Neural progenitor cell (in vitro differentiated cells): ENCODE data around the gene RPUSD2. TPM values are rescaled to one million over a fixed set of nuclear protein-coding genes. Genes with fewer than 3 reads are reported as not detected.
A peak's percentile ranks its signal among the peaks of the same experiment; 100 is the strongest.

Source experiments
- DNase-seq: peaks from one replicate; pipeline ENCODE4 v3.0.0-alpha.2; 2016; ENCODE audit warnings: low spot score
- H2AFZ ChIP-seq: fragments of 200-600 bp; sonication (generic); replicated peaks from 2 replicates; pipeline ENCODE4 v1.6.1; 2016; ENCODE audit warnings: antibody characterized with exemption
- H3F3A ChIP-seq: fragments of 200-600 bp; sonication (generic); 2 replicates; pipeline ENCODE4 v1.6.1; 2016; ENCODE audit warnings: antibody characterized with exemption, low read depth
- H3K27ac ChIP-seq: fragments of 200-600 bp; sonication (generic); 2 replicates; pipeline ENCODE4 v1.5.1; 2016; ENCODE audit warnings: mild to moderate bottlenecking
- H3K27me3 ChIP-seq: fragments of 200-600 bp; sonication (generic); 2 replicates; pipeline ENCODE4 v1.6.1; 2016; ENCODE audit warnings: mild to moderate bottlenecking, moderate library complexity
- H3K36me3 ChIP-seq: fragments of 200-600 bp; sonication (generic); 2 replicates; pipeline ENCODE4 v1.5.1; 2016
- H3K4me1 ChIP-seq: fragments of 200-600 bp; sonication (generic); 2 replicates; pipeline ENCODE4 v1.6.1; 2016; ENCODE audit warnings: mixed run types
- H3K4me2 ChIP-seq: fragments of 200-600 bp; sonication (generic); 2 replicates; pipeline ENCODE4 v1.6.1; 2016
- H3K4me3 ChIP-seq: fragments of 200-600 bp; sonication (generic); 2 replicates; pipeline ENCODE4 v1.5.1; 2016
- H3K79me2 ChIP-seq: fragments of 200-600 bp; sonication (generic); 2 replicates; pipeline ENCODE4 v1.6.1; 2016; ENCODE audit warnings: low read depth
- H3K9ac ChIP-seq: fragments of 200-600 bp; sonication (generic); 2 replicates; pipeline ENCODE4 v1.6.1; 2016
- H3K9me3 ChIP-seq: fragments of 200-600 bp; sonication (generic); 2 replicates; pipeline ENCODE4 v1.5.1; 2016; ENCODE audit warnings: low read depth
- H4K20me1 ChIP-seq: fragments of 200-600 bp; sonication (generic); 2 replicates; pipeline ENCODE4 v1.6.1; 2016; ENCODE audit warnings: low read depth
- H3K27ac Mint-ChIP-seq: 3 replicates; pipeline ENCODE4 v1.8.0; 2021; ENCODE audit warnings: mixed read lengths
- H3K27me3 Mint-ChIP-seq: 2 replicates; pipeline ENCODE4 v1.8.0; 2022; ENCODE audit warnings: low read depth, mild to moderate bottlenecking, inconsistent platforms, moderate library complexity, mixed read lengths; ENCODE audit not compliant: insufficient read depth
- H3K36me3 Mint-ChIP-seq: 3 replicates; pipeline ENCODE4 v1.8.0; 2021; ENCODE audit warnings: mixed read lengths
- H3K4me1 Mint-ChIP-seq: 3 replicates; pipeline ENCODE4 v1.8.0; 2021; ENCODE audit warnings: mixed read lengths
- H3K4me3 Mint-ChIP-seq: 3 replicates; pipeline ENCODE4 v1.8.0; 2021; ENCODE audit warnings: mild to moderate bottlenecking, moderate library complexity, mixed read lengths
- H3K9me3 Mint-ChIP-seq: 3 replicates; pipeline ENCODE4 v1.8.0; 2020; ENCODE audit warnings: mixed read lengths
- EZH2 ChIP-seq: fragments of 200-600 bp; sonication (generic); IDR thresholded peaks from 2 replicates; pipeline ENCODE4 v1.6.1; 2017; ENCODE audit warnings: antibody characterized with exemption, mild to moderate bottlenecking, moderate library complexity
- EZH2phosphoT487 ChIP-seq: fragments of 200-600 bp; sonication (generic); IDR thresholded peaks from 2 replicates; pipeline ENCODE4 v1.6.1; 2017; ENCODE audit warnings: antibody characterized with exemption
- total RNA-seq: library from RNA; depleted of rRNA; stranded (reverse); fragments of >200 nt; gene quantifications from 2 replicates; pipeline ENCODE4 v1.2.3, GENCODE V29; 2015; ENCODE audit warnings: low replicate concordance
- TF ChIP-seq, protein P1 (sequence below): fragments of 200-600 bp; sonication (generic); IDR thresholded peaks from 2 replicates; pipeline ENCODE4 v1.5.1; 2017; ENCODE audit warnings: antibody characterized with exemption, mild to moderate bottlenecking

RPUSD2 gene
- total RNA-seq, 1 donor from 2014 or later, result 5.0 TPM

DNA sequence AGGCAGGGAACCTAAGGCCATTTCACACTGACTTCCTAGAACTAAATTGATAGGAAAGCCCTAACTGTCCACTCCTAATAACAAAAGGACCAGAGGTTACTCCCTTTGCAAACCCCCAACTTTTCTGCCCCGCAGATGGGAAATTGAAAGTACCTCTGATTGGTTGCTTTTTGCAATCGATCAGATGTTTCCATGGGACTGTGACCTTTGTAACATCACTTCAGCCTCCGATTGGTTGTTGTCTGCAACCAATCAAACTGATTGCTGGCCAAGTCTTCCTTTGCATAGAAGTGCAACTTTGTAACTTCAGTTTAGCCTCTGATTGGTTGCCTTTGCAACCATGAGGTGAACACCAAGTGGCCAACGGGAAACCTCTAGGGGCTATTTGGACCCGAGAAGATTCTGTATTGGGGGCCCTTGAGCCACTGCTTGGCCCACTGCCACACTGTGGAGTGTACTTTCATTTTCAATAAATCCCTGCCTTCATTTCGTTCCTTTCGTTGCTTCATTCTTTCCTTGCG lies 13.7 kb downstream of the RPUSD2 start:
- H3K4me1 Mint-ChIP-seq, result no peaks in the 10 kb centered on the region
- no peak for TF ChIP-seq EZH2
- TF ChIP-seq EZH2phosphoT487, result no peak
- TF ChIP-seq, protein P1, sequence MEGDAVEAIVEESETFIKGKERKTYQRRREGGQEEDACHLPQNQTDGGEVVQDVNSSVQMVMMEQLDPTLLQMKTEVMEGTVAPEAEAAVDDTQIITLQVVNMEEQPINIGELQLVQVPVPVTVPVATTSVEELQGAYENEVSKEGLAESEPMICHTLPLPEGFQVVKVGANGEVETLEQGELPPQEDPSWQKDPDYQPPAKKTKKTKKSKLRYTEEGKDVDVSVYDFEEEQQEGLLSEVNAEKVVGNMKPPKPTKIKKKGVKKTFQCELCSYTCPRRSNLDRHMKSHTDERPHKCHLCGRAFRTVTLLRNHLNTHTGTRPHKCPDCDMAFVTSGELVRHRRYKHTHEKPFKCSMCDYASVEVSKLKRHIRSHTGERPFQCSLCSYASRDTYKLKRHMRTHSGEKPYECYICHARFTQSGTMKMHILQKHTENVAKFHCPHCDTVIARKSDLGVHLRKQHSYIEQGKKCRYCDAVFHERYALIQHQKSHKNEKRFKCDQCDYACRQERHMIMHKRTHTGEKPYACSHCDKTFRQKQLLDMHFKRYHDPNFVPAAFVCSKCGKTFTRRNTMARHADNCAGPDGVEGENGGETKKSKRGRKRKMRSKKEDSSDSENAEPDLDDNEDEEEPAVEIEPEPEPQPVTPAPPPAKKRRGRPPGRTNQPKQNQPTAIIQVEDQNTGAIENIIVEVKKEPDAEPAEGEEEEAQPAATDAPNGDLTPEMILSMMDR, result no peak
- no peak overlapping the region for H3K27ac ChIP-seq
- H3K36me3 ChIP-seq, result no peaks in the 10 kb centered on the region
- H3K9me3 Mint-ChIP-seq, result peaks cover 3% of the 10 kb centered on the region
- no peak for DNase-seq
- H4K20me1 ChIP-seq, result no peaks in the 10 kb centered on the region
- H3K36me3 Mint-ChIP-seq, result no peaks in the 10 kb centered on the region
- H3K27ac Mint-ChIP-seq, result no peak overlapping the region
- H3K4me2 ChIP-seq, result no peak overlapping the region
- H2AFZ ChIP-seq, result peak overlapping the region; percentile 86
- H3K4me3 Mint-ChIP-seq, result no peak overlapping the region
- no peak overlapping the region for H3K4me3 ChIP-seq
- H3K9ac ChIP-seq, result no peak overlapping the region
- no peaks in the 10 kb centered on the region for H3F3A ChIP-seq
- no peaks in the 10 kb centered on the region for H3K79me2 ChIP-seq
- no peaks in the 10 kb centered on the region for H3K27me3 Mint-ChIP-seq
- H3K4me1 ChIP-seq, result no peaks in the 10 kb centered on the region
- H3K9me3 ChIP-seq, result no peaks in the 10 kb centered on the region
- no peaks in the 10 kb centered on the region for H3K27me3 ChIP-seq

DNA sequence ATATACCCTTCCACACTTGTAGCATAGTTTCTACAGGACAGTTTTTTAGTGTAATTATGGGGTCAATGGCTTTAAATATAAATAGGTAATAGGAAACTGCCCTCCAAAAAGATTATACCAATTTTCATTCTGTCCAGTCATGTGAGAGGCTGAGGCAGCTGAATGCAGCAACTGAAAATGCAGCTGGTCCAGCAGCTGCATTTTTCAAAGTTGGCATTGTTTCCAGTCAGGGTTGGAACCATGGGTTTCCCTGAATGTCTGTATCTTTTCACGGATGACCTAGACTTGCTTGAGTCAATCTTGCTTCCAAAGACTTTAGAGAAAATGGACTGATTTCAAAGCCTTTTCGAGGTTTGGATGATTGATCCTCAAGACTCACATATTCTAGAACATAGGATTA lies 15.1 kb downstream of the RPUSD2 start:
- H3K79me2 ChIP-seq, result no peaks in the 10 kb centered on the region
- H4K20me1 ChIP-seq, result no peaks in the 10 kb centered on the region
- no peak overlapping the region for H3K27ac ChIP-seq
- no peaks in the 10 kb centered on the region for H3K4me1 Mint-ChIP-seq
- H3K27ac Mint-ChIP-seq, result no peak overlapping the region
- TF ChIP-seq EZH2 (no peak), EZH2phosphoT487 (no peak)
- TF ChIP-seq, protein P1, result no peak
- no peak overlapping the region for H3K4me3 Mint-ChIP-seq
- no peaks in the 10 kb centered on the region for H3K27me3 Mint-ChIP-seq
- H3K36me3 ChIP-seq, result no peaks in the 10 kb centered on the region
- no peaks in the 10 kb centered on the region for H3K36me3 Mint-ChIP-seq
- peak overlapping the region; percentile 52 for H2AFZ ChIP-seq
- H3K4me2 ChIP-seq, result no peak overlapping the region
- no peaks in the 10 kb centered on the region for H3K9me3 Mint-ChIP-seq
- H3K4me3 ChIP-seq, result no peak overlapping the region
- no peaks in the 10 kb centered on the region for H3K9me3 ChIP-seq
- H3F3A ChIP-seq, result no peaks in the 10 kb centered on the region
- no peaks in the 10 kb centered on the region for H3K27me3 ChIP-seq
- no peaks in the 10 kb centered on the region for H3K4me1 ChIP-seq
- no peak overlapping the region for H3K9ac ChIP-seq
- DNase-seq, result no peak

DNA sequence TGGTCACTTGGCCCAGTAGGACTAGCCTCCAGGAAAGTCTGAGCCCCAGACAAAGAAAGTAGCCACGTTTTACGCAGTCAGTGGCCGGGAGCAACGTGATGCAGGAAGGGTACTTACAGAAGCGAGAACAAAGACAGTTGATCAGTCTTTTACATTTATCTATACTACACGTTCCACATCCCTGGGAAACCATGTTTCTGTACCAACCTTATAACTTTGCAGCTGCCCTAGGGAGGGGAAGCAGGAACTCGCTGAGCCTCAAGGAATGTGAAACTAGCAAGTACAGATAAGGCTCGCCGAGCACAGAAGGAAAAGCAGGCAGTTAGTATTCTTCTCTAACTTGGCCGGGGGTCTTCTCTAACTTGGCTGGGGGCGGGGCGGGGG lies 21.6 kb downstream of the RPUSD2 start:
- peaks cover 5% of the 10 kb centered on the region for H3K36me3 Mint-ChIP-seq
- H4K20me1 ChIP-seq, result no peaks in the 10 kb centered on the region
- peaks cover 3% of the 10 kb centered on the region for H3K9me3 Mint-ChIP-seq
- H3K9ac ChIP-seq, result no peak overlapping the region
- DNase-seq, result no peak
- H3K4me1 ChIP-seq, result peaks cover 7% of the 10 kb centered on the region
- no peaks in the 10 kb centered on the region for H3K9me3 ChIP-seq
- no peak overlapping the region for H3K4me3 ChIP-seq
- H3K27ac ChIP-seq, result no peak overlapping the region
- peaks cover 28% of the 10 kb centered on the region for H3F3A ChIP-seq
- H3K4me3 Mint-ChIP-seq, result no peak overlapping the region
- no peak overlapping the region for H3K27ac Mint-ChIP-seq
- H3K4me1 Mint-ChIP-seq, result peaks cover 16% of the 10 kb centered on the region
- peaks cover 19% of the 10 kb centered on the region for H3K27me3 Mint-ChIP-seq
- TF ChIP-seq EZH2, result no peak
- TF ChIP-seq, protein P1, result no peak
- no peak for TF ChIP-seq EZH2phosphoT487
- no peak overlapping the region for H3K4me2 ChIP-seq
- peaks cover 12% of the 10 kb centered on the region for H3K79me2 ChIP-seq
- peaks cover 4% of the 10 kb centered on the region for H3K27me3 ChIP-seq
- peak overlapping the region; percentile 56 for H2AFZ ChIP-seq
- no peaks in the 10 kb centered on the region for H3K36me3 ChIP-seq
